HG03135 (cell line): ENCODE measurements around the gene IPO8.
"Not testable (repeated sequence)": the region's sequence is repeated elsewhere in the genome, so short reads cannot be mapped to it uniquely, and the experiment has no call there.

ENCODE experiments used
- ATAC-seq: cut with Tn5 transposase; IDR thresholded peaks from one replicate; pipeline ENCODE4 v1.9.1; 2021; ENCODE audit warnings: mild to moderate bottlenecking, moderate library complexity; ENCODE audit not compliant: unreplicated experiment

The IPO8 gene

GRCh38 chr12:30610718-30611117, 85.0 kb downstream of the IPO8 start:
- no peak for ATAC-seq

GRCh38 chr12:30609819-30610218, 85.8 kb downstream of the IPO8 start:
- ATAC-seq = not testable (repeated sequence)

- not testable (repeated sequence) for ATAC-seq
Observed at GRCh38 chr12:30604302-30604701, 91.4 kb downstream of the IPO8 start.

GRCh38 chr12:30603129-30603528, 92.5 kb downstream of the IPO8 start:
- no peak for ATAC-seq

GRCh38 chr12:30602678-30603077, 93.0 kb downstream of the IPO8 start:
- ATAC-seq = no peak

- ATAC-seq = no peak
Observed at GRCh38 chr12:30599608-30600007, 96.1 kb downstream of the IPO8 start.

GRCh38 chr12:30598889-30599288, 96.8 kb downstream of the IPO8 start:
- ATAC-seq = no peak

- no peak for ATAC-seq
Observed at GRCh38 chr12:30595742-30596141, 99.9 kb downstream of the IPO8 start.

GRCh38 chr12:30594509-30594908, 101.2 kb downstream of the IPO8 start:
- no peak for ATAC-seq

- ATAC-seq = not testable (repeated sequence)
Observed at GRCh38 chr12:30588572-30588971, 107.1 kb downstream of the IPO8 start.

GRCh38 chr12:30587782-30588181, 107.9 kb downstream of the IPO8 start:
- no peak for ATAC-seq

GRCh38 chr12:30585877-30586276, 109.8 kb downstream of the IPO8 start:
- ATAC-seq = no peak

- no peak for ATAC-seq
Observed at GRCh38 chr12:30582943-30583342, 112.7 kb downstream of the IPO8 start.

GRCh38 chr12:30580344-30580743, 115.3 kb downstream of the IPO8 start:
- ATAC-seq = no peak
